Right cardiac atrium (tissue), 5 donors: ENCODE results near the gene BACE1. TPM values are rescaled to one million over a fixed set of nuclear protein-coding genes. Genes with fewer than 3 reads are reported as not detected.
"Not testable (repeated sequence)": the region's sequence is repeated elsewhere in the genome, so short reads cannot be mapped to it uniquely, and the experiment has no call there.

Experiments used
- ATAC-seq, 2 donors: fragments of 200-7000 bp; cut with Tn5 transposase; one replicate each; pipeline versions ENCODE4 v1.8.0 to v1.9.1; 2020; ENCODE audit warnings: moderate library complexity in 2 of 2, mild to moderate bottlenecking in 1 of 2
- DNase-seq, 3 donors: peaks; one replicate each; pipeline ENCODE4 v3.0.0-alpha.2; 2020
- H3K27ac ChIP-seq: one replicate; pipeline ENCODE4 v1.5.1; 2013; ENCODE audit warnings: mild to moderate bottlenecking, low read length, control low read depth, moderate library complexity
- H3K27me3 ChIP-seq: one replicate; pipeline ENCODE4 v1.6.1; 2013; ENCODE audit not compliant: control insufficient read depth, insufficient read depth
- H3K4me1 ChIP-seq: one replicate; pipeline ENCODE4 v1.6.1; 2013; ENCODE audit warnings: low read length; ENCODE audit not compliant: control insufficient read depth, insufficient read depth
- H3K4me3 ChIP-seq: one replicate; pipeline ENCODE4 v1.5.1; 2013; ENCODE audit warnings: low read length, control low read depth
- H3K9me3 ChIP-seq: one replicate; pipeline ENCODE4 v1.6.1; 2013; ENCODE audit warnings: low read length; ENCODE audit not compliant: control insufficient read depth
- WGBS: extraction: QIAGEN DNeasy Blood & Tissue Kit; methylation state at CpG from one replicate; pipeline ENCODE4 v1.1.7; 2013; 5-methylcytosine and 5-hydroxymethylcytosine counted together
- intact Hi-C, 4 donors: fragments of 100-400 bp; cut with DNase I; formaldehyde crosslinking; loops; one replicate each; pipeline versions ENCODE4 v1.11.0 to v1.14.0; 2022 to 2023
- polyA plus RNA-seq: library from polyadenylated mRNA; stranded (reverse); fragments of 200-250 nt; gene quantifications from one replicate; pipeline ENCODE4 v1.2.3, GENCODE V29; 2013
- total RNA-seq, 4 donors: library from RNA; stranded (reverse); fragmentation: NEBNext Ultra II Directional; extraction: Animal tissue kit (Norgen Biotek cat#: 25700); gene quantifications; one replicate each; pipeline ENCODE4 v1.2.1, GENCODE V29; 2021
- donor health status: healthy with polysubstance abuse.
- donor health status: DM: no; HTN: yes; CAD: no.
- donor health status: DM: no; HTN: no; CAD: no.
- donor health status: DM: no; HTN: yes; CAD: no; lungs with severe emphysema.
- donor health status: DM: yes; HTN: yes; CAD: no.

BACE1 gene
- total and polyA plus RNA-seq, 5 donors = 6.6 to 19.9 (median 17.2) TPM

DNA sequence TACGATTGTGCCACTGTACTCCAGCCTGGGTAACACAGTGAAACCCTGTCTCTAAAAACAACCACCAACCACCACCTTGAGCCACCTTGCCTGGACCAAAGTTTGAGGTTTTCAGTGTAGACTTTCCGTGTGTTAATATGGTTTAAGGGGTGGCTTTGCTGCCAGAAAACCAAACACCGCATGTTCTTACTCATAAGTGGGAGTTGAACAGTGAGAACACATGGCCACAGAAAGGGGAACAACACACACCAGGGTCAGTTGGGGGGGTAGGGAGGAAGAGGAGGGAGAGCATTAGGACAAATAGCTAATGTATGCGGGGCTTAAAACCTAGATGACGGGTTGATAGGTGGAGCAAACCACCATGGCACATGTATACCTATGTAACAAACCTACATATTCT, 43.9 kb downstream of the BACE1 start:
- 96% methylated on average over 5 of the region's 5 CpGs for WGBS
- DNase-seq, H3K4me3 ChIP-seq, H3K4me1 ChIP-seq, H3K27me3 ChIP-seq, H3K27ac ChIP-seq, intact Hi-C loops, ATAC-seq, H3K9me3 ChIP-seq: not testable (repeated sequence)

DNA sequence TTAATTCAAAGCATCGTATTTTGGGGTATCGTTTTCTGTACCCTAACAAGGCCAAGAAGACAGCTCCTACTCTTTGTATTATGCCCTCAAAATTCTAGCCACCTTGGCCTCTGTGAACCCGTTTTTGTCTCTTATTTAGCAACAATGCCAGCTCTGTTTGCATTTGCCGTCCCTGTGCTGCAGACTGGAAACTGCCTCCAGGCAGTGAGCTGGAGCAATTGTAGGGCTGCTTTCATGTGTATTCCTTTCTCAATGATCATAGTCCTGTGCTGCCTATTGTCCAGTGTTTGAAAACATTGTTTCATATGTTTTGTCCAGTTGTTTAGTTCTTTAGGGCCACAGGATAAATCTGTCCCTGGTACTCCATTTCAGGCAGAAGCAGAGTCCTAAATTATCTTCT, 44.8 kb downstream of the BACE1 start:
- DNase-seq (no peak), ATAC-seq (no peak)
- Histone ChIP-seq H3K4me1 (no peaks in the 10 kb centered on the region), H3K27ac (no peak overlapping the region), H3K4me3 (no peak overlapping the region), H3K27me3 (no peaks in the 10 kb centered on the region), H3K9me3 (no peaks in the 10 kb centered on the region)
- WGBS = 94% methylated on average over 4 of the region's 4 CpGs
- intact Hi-C loops = no loop called here

- H3K4me1 ChIP-seq = no peaks in the 10 kb centered on the region
- DNase-seq (no peak), ATAC-seq (no peak)
- WGBS = 83% methylated on average over 2 of the region's 2 CpGs
- H3K4me3 ChIP-seq = no peak overlapping the region
- H3K9me3 ChIP-seq = no peaks in the 10 kb centered on the region
- H3K27me3 ChIP-seq = no peaks in the 10 kb centered on the region
- intact Hi-C loops = no loop called here
- no peak overlapping the region for H3K27ac ChIP-seq
These were observed 46.2 kb downstream of the BACE1 start for GRCh38 chr11:117269856-117270255.

DNA sequence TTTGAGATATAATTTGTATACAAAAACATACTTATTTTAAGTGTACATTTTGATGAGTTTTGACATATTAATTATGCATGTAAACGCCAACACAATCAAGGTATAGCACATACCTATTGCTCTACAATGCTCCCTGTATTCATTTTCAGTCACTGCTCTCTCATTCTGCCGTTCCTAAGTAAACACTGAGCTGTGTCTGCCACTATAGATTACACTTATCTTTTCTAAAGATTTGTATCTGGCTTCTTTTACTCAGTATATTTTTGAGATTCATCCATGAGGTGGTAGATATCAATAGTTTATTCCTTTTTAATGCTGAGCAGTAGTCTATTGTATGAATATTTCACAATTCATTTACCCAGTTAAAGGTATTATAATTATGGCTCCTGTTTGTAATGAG, 50.3 kb downstream of the BACE1 start:
- H3K4me3 ChIP-seq = no peak overlapping the region
- 78% methylated on average over 2 of the region's 2 CpGs for whole genome bisulfite sequencing
- no peak for DNase-seq
- no peaks in the 10 kb centered on the region for H3K9me3 ChIP-seq
- no peaks in the 10 kb centered on the region for H3K4me1 ChIP-seq
- intact Hi-C loops = no loop called here
- no peak for ATAC-seq
- no peak overlapping the region for H3K27ac ChIP-seq
- H3K27me3 ChIP-seq = no peaks in the 10 kb centered on the region

GRCh38 chr11:117264624-117265323, 51.3 kb downstream of the BACE1 start:
- H3K9me3 ChIP-seq, DNase-seq, H3K4me1 ChIP-seq, H3K4me3 ChIP-seq, H3K27me3 ChIP-seq, H3K27ac ChIP-seq, ATAC-seq, intact Hi-C loops: not testable (repeated sequence)
- WGBS = 98% methylated on average over 7 of the region's 7 CpGs

- DNase-seq = no peak
- Histone ChIP-seq H3K4me1 (no peaks in the 10 kb centered on the region), H3K27ac (no peak overlapping the region), H3K27me3 (no peaks in the 10 kb centered on the region), H3K4me3 (no peak overlapping the region), H3K9me3 (no peaks in the 10 kb centered on the region)
- intact Hi-C loops = no loop called here
- 63% methylated on average over 1 of the region's 1 CpG for WGBS
- ATAC-seq = no peak
These were observed 56.6 kb downstream of the BACE1 start for GRCh38 chr11:117259417-117259816.

DNA sequence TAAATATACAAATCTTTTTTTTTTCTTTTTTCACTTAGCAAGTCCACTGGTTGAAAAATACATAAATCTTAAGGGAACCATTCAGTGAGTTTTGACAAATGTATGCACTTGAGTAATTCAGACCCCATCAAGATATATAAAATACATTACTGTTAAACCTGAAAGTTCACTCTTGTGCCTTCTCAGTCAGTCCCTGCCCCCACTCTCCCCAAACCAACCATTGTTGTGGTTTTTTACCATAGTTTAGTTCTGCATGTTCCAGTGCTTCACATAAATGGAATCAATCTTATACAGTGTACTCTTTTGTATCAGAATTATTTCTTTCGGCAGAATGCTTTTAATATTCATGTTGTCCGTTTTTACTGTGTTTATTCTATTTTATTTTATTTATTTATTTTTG, 57.5 kb downstream of the BACE1 start:
- Histone ChIP-seq H3K4me3 (no peak overlapping the region), H3K4me1 (no peaks in the 10 kb centered on the region), H3K27ac (no peak overlapping the region), H3K9me3 (no peaks in the 10 kb centered on the region), H3K27me3 (no peaks in the 10 kb centered on the region)
- no peak for DNase-seq
- no peak for ATAC-seq
- intact Hi-C loops = no loop called here
- WGBS = 90% methylated on average over 2 of the region's 2 CpGs

DNA sequence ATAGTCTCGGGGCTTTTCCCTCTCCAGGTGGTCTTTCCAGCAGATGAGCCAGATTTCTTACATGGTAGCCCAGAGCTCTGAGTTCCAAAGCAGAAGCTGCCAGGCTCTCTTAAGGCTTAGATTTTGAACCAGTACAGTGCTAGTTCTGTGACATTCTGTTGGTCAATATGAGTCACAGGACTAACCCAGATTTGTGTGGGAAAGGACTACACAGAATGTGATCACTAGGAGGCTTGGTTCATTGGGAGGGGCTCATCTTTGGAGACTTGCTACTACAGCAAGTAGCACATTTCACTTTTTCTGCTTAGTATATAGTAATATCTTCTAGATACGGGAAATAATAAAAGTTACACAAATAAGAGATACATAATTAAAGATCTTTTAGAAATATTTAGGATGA, 59.5 kb downstream of the BACE1 start:
- H3K4me3 ChIP-seq = no peak overlapping the region
- ATAC-seq (no peak), DNase-seq (no peak)
- 46% methylated on average over 2 of the region's 2 CpGs for WGBS
- H3K9me3 ChIP-seq = no peaks in the 10 kb centered on the region
- no peaks in the 10 kb centered on the region for H3K4me1 ChIP-seq
- H3K27ac ChIP-seq = no peak overlapping the region
- intact Hi-C loops = no loop called here
- no peaks in the 10 kb centered on the region for H3K27me3 ChIP-seq

DNA sequence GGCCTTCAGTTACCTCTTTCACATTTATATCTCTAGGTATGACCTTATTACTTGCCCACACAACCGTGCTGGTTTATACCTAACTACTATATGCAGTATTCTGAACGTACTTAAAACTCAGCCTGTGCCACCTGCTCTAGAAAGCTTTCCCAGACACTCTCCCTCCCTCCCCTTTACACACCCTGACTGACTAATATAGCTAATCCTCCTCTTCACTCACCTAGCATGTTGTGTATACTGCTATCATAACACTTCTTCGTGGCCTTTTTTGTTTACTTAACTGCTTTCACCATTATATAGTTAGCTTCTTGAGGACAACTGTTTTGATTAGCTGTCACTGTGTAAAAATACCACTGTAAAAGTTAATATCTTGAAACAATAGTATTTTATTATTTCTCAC, 60.1 kb downstream of the BACE1 start:
- H3K4me1 ChIP-seq = no peaks in the 10 kb centered on the region
- 88% methylated on average over 3 of the region's 3 CpGs for WGBS
- ATAC-seq = no peak

GRCh38 chr11:117251506-117251905, 64.5 kb downstream of the BACE1 start:
- no peaks in the 10 kb centered on the region for H3K9me3 ChIP-seq
- no peak for ATAC-seq
- no peak overlapping the region for H3K27ac ChIP-seq
- no peak overlapping the region for H3K4me3 ChIP-seq
- H3K27me3 ChIP-seq = no peaks in the 10 kb centered on the region
- no peak for DNase-seq
- whole genome bisulfite sequencing = 93% methylated on average over 10 of the region's 10 CpGs
- intact Hi-C loops = no loop called here
- no peaks in the 10 kb centered on the region for H3K4me1 ChIP-seq

More for the DNA sequence above, 60.1 kb downstream of the BACE1 start:
- Histone ChIP-seq H3K4me3 (no peak overlapping the region), H3K9me3 (no peaks in the 10 kb centered on the region), H3K27ac (no peak overlapping the region), H3K27me3 (no peaks in the 10 kb centered on the region)
- DNase-seq = no peak
- intact Hi-C loops = no loop called here

DNA sequence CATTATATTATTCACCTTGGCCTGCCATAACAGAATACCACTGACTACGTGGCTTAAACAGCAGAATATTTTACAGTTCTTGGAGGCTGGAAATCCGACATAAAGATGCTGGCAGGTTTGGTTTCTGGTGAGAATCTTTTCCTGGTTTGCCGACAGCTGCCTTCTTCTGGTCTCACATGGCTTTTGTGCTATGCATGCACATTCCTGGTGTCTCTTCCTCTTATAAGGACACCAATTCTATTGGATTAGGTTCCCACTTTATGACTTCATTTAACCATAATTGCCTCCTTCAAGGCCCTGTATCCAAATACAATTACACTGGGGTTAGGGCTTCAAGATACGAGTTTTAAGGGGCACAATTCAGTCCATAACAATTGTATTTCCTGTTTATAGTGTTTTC, 66.5 kb downstream of the BACE1 start:
- Histone ChIP-seq H3K27me3 (no peaks in the 10 kb centered on the region), H3K27ac (no peak overlapping the region), H3K4me1 (no peaks in the 10 kb centered on the region), H3K9me3 (no peaks in the 10 kb centered on the region), H3K4me3 (no peak overlapping the region)
- DNase-seq (no peak), ATAC-seq (no peak)
- WGBS = 88% methylated on average over 4 of the region's 4 CpGs
- intact Hi-C loops = no loop called here

GRCh38 chr11:117248341-117248740, 67.7 kb downstream of the BACE1 start:
- Histone ChIP-seq H3K27ac (no peak overlapping the region), H3K4me3 (no peak overlapping the region), H3K9me3 (no peaks in the 10 kb centered on the region), H3K4me1 (no peaks in the 10 kb centered on the region), H3K27me3 (no peaks in the 10 kb centered on the region)
- intact Hi-C loops = no loop called here
- 94% methylated on average over 4 of the region's 4 CpGs for WGBS
- ATAC-seq (no peak), DNase-seq (no peak)
